GM18505 (cell line): ENCODE data around the gene TPSAB1.

Experiments
- ATAC-seq: cut with Tn5 transposase; IDR thresholded peaks from one replicate; pipeline ENCODE4 v1.9.1; 2021; ENCODE audit not compliant: unreplicated experiment
- POLR2A ChIP-seq: IDR thresholded peaks from 4 replicates; pipeline ENCODE4 v1.6.1; 2011; ENCODE audit warnings: borderline replicate concordance; ENCODE audit not compliant: insufficient read depth, insufficient read length; ENCODE audit errors: extremely low read depth

Gene TPSAB1

DNA sequence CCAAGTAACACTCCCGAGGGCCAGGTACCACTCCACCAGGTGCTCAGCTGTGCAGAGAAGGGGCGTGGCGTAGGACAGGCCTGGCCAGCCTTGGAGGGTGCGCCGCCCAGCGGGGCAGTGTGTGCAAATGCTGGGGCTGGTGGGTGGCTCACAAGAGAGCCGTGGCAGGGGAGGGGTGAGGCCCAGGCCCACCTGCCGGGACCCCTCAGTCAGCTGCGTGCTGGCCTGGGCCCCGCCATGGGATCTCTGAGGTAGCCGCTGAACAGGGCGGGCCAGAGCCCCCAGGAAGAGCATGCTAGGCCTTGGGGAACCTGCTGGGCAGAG, 24.2 kb upstream of the TPSAB1 start:
- no peak for TF ChIP-seq POLR2A
- no peak for ATAC-seq

DNA sequence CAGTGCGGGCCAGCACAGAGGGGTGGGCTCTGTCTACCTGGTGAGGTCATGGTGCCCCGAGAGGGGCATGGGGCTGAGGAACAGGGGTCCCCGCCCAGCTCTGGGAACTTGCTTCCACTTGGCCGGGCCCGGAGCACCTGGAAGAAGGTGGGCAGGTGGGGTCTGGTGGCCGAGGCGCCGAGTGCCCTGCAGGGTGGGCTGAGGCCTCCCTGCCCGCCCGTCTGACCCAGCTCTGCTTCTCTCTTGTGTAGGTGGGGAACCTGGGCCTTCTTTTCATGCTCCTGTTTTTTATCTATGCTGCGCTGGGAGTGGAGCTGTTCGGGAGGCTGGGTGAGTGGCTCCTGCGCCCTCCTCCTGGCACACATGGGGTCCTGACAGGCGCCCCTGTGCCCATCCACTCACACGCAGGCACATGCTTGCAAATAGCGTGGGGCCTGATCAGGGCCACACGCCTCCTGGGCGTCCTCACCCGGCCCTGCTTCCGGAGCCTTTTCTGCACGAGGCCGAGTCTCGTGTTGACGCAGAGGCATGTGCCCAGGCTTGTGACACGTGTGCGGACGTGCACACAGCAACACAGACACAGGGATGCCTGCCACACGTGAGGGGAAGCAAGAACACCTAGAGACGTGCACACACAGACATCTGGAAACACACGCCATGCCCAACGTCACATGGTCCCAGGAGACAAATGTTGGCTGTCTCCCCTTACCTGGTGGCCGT, 23.7 kb upstream of the TPSAB1 start:
- no peak for TF ChIP-seq POLR2A
- ATAC-seq: no peak

DNA sequence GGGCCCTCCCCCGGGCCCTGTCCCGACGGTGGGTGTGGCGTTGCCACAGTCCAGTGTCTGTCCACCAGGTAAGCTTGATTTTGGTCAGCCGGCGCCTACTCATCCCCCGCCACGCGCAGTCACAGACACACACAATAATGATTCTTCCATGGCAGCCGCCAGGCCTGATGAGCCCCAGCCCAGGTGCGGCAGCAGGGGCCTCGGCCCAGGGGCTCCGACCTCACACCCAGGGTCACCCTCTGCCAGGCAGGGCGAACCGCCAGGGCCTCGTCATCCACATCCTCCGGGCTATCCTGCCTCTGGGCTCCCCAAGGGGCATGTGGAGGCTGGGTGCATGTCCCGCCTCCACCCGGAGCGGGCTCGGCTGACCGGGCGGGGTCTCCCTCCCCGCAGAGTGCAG, 23.0 kb upstream of the TPSAB1 start:
- no peak for ATAC-seq
- no peak for TF ChIP-seq POLR2A

DNA sequence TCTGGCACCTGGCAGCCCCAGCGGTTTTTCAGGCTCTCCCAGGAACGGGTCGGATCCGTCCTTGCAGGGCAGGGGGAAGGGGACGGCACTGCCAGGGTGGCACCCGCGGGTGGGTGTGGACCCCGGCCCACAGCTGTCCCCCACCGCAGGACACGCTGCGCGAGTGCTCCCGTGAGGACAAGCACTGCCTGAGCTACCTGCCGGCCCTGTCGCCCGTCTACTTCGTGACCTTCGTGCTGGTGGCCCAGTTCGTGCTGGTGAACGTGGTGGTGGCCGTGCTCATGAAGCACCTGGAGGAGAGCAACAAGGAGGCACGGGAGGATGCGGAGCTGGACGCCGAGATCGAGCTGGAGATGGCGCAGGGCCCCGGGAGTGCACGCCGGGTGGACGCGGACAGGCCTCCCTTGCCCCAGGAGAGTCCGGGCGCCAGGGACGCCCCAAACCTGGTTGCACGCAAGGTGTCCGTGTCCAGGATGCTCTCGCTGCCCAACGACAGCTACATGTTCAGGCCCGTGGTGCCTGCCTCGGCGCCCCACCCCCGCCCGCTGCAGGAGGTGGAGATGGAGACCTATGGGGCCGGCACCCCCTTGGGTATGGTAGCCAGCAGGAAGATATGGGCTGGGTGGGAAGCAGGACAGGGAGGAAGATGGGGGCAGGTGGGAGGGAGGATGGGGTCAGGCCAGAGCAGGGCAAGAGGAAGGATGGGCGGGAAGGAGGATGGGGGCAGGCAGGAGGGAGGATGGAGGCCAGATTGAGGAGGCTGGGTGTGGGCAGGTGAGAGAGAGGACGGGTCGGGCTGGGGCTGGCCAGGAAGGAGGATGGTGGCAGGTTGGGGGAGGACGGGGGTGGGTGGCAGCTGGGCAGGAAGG, 22.2 kb upstream of the TPSAB1 start:
- ATAC-seq: no peak
- no peak for TF ChIP-seq POLR2A

DNA sequence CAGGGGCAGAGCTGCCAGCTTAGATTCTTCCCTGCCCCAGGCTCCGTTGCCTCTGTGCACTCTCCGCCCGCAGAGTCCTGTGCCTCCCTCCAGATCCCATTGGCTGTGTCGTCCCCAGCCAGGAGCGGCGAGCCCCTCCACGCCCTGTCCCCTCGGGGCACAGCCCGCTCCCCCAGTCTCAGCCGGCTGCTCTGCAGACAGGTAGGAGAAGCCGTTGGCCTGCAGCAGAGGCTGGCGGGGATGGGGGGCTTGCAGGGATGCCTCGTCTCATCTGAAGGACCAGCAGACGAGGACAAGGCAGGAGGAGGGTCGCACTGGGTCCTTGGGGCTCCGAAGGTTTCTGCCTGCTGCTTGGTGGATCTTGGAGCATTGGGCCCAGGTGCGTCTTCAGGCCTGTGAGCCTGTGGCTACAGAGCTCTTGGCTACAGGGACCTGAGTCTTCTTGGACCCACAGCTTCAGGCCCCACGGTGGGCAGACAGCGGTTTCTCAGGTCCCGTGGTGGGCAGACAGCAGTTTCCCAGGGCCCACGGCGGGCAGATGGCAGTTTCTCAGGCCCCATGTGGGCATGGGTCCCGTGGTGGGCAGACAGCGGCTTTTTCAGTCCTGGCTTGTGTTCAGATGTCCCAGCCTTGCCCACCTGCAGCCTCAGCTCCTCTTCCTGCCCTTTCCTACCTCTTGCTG, 21.4 kb upstream of the TPSAB1 start:
- no peak for TF ChIP-seq POLR2A
- no peak for ATAC-seq

DNA sequence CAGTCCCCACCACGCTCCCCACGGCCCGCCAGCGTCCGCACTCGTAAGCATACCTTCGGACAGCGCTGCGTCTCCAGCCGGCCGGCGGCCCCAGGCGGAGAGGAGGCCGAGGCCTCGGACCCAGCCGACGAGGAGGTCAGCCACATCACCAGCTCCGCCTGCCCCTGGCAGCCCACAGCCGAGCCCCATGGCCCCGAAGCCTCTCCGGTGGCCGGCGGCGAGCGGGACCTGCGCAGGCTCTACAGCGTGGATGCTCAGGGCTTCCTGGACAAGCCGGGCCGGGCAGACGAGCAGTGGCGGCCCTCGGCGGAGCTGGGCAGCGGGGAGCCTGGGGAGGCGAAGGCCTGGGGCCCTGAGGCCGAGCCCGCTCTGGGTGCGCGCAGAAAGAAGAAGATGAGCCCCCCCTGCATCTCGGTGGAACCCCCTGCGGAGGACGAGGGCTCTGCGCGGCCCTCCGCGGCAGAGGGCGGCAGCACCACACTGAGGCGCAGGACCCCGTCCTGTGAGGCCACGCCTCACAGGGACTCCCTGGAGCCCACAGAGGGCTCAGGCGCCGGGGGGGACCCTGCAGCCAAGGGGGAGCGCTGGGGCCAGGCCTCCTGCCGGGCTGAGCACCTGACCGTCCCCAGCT, 20.3 kb upstream of the TPSAB1 start:
- TF ChIP-seq POLR2A: no peak
- no peak for ATAC-seq

DNA sequence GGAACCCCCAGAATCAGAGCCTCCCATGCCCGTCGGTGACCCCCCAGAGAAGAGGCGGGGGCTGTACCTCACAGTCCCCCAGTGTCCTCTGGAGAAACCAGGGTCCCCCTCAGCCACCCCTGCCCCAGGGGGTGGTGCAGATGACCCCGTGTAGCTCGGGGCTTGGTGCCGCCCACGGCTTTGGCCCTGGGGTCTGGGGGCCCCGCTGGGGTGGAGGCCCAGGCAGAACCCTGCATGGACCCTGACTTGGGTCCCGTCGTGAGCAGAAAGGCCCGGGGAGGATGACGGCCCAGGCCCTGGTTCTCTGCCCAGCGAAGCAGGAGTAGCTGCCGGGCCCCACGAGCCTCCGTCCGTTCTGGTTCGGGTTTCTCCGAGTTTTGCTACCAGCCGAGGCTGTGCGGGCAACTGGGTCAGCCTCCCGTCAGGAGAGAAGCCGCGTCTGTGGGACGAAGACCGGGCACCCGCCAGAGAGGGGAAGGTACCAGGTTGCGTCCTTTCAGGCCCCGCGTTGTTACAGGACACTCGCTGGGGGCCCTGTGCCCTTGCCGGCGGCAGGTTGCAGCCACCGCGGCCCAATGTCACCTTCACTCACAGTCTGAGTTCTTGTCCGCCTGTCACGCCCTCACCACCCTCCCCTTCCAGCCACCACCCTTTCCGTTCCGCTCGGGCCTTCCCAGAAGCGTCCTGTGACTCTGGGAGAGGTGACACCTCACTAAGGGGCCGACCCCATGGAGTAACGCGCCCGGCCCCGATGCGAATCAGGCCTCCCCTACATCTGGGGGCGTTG, 19.5 kb upstream of the TPSAB1 start:
- ATAC-seq: no peak
- TF ChIP-seq POLR2A: no peak

DNA sequence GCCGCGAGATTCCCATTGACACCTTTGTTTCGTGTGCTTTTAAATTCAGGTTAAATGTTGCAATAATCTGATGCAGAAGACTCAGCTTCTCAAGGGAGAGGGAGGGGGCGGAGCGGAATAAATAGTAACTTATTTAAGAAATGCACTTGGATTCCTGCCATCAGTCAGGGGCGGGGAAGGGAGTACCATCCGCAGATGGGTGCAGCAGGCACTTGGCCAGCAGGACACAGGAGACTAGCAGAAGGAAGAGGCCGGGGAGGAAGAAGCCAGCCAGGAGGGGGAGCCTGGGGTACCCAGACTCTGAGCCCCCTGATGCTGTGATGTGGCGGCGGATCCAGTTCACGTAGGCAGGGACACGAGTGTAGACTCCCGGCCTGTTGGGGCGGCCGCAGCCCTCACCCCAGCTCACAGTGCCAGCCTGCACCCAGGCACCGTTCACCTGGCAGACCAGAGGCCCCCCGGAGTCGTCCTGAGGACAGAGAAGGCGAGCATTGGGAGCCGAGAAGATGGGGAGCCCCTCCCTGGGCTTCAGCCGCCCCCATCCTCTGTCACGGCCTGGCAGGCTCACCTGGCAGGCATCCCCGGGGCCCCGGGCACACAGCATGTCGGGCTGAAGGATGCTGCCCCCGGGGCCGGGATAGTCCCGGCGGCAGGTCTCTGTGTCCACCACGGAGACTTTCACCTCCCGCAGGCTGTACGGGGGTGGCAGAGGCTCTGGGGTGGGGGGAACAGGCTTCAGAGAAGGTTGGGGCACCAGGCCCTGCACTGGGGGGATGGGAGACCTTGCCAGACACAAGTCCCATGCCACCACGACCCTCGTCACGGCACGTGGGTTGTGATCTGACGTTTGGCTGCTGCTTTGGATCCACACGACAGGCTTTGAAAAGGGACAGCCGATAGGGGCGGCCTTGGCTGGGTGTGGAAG, 18.6 kb upstream of the TPSAB1 start:
- no peak for ATAC-seq
- no peak for TF ChIP-seq POLR2A

DNA sequence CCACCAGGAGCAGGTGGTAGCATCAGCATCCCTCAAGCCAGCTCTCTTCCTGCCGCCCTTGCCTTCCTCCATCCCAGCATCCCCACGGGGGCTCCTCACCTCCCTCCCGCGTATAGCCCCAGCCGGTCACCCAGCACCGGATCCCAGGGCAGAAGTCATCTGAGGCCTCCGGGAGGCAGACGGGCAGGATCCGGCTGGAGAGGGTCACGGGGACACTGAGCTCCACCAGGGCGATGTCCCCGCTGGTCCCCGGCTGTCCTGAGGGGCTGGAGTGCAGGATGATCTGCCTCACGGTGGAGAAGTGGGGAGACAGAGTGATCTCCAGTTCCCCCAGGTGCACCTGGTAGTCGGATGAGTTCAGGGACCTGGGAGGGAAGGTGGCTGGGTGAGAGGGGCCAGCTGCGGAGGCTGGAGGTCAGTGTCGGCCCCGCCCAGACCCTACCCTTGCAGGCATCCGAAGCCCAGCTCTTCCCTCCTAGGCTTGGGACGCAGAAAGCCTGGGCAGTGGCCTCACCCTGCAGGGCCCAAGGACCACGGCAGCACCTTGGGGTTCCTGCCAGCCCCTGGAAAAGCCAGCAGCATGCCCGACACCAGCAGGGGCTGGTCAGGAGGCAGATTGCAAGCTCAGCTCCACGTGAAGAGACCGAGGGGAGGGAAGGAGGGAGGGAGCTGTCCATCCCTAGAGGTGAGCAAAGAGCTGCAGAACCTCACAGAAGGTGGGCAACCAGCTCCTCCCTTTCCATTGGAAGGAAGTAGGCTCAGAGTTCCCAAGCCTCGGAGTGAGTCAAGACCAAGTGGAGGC, 17.8 kb upstream of the TPSAB1 start:
- ATAC-seq: no peak
- no peak for TF ChIP-seq POLR2A

DNA sequence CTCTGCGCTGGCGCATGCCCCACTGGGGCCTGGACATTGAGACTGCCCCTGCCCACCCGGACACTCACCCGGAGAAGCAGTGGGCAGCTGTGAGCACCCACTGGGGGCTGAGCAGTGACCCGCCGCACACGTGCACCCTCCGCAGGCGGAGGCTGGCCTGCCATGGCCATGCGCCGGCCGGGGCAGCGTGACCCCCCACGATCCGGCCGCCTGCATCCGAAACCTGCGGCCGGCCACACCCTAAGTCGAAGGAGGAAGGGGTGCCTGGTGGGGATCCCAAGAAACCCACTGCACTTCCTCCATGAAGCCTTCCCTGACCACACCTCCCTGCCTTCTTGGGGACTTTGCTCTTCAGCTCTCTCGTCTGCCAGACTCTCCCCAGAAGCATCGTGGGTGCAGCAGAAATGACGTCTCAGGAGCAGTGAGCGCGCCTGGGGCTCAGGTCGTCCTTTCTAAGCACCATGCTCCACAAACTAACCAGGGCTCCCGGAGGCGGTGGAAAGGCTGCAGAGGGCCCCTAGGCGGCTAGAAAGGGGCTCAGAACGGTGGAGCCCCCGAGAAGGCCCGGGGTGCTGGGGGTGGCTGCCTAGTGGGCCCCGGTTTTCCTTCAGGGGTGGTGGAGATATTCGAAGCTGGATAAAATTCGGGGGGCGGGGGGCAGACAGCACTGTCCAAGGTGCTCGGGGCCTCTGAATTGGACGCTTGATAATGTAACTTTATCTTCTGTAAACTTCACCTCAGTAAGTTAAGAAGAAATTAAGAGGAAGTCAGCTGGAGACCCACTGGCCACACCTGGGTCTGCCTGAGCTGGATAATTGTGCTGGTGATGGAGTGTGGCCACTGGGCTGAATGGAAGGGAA, 16.9 kb upstream of the TPSAB1 start:
- ATAC-seq: no peak
- no peak for TF ChIP-seq POLR2A
